ENCODE measurements around the gene SLX9. TPM values are rescaled to one million over a fixed set of nuclear protein-coding genes. Genes with fewer than 3 reads are reported as not detected.

SLX9 gene
- polyA plus RNA-seq, 5 donors = 12.1 to 23.5 (median 13.6) TPM

DNA sequence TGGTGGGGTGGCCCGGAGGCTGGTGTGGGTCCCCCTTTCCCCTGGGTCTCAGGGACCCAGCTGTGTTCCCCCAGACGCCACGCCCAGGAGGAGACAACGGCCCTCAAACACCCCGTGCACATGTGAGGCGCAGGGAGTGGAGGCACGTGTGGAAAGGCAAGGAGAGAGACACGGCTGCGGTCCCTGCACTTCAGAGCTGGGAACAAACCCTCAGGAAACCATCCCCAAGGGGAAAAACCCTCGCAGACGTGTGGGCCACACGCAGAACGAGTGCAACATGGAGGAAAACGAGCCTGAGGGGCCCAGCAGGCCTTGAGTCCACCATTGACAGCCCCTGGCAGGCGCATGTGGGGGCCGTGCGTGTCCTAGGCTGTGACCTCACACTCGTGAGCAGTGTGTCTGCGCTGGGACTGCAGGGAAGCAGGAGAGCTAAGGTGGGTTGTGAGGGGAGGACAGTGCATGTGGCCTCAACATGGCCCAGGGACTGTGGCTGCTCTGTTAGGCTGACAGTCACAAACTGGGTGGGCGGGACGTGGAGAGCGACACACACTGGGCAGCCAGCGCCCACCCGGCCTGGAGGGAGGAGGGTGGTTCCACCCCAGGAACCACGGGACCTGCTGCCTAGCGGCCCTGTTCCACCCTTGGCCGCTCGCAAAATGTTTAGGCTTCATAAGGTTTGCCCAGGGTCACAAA is 39.1 kb upstream of the SLX9 start:
- no peak for DNase-seq

GRCh38 chr21:44901391-44902074 is 38.3 kb upstream of the SLX9 start:
- no peak for DNase-seq

GRCh38 chr21:44902268-44903049 is 37.4 kb upstream of the SLX9 start:
- no peak for DNase-seq

DNA sequence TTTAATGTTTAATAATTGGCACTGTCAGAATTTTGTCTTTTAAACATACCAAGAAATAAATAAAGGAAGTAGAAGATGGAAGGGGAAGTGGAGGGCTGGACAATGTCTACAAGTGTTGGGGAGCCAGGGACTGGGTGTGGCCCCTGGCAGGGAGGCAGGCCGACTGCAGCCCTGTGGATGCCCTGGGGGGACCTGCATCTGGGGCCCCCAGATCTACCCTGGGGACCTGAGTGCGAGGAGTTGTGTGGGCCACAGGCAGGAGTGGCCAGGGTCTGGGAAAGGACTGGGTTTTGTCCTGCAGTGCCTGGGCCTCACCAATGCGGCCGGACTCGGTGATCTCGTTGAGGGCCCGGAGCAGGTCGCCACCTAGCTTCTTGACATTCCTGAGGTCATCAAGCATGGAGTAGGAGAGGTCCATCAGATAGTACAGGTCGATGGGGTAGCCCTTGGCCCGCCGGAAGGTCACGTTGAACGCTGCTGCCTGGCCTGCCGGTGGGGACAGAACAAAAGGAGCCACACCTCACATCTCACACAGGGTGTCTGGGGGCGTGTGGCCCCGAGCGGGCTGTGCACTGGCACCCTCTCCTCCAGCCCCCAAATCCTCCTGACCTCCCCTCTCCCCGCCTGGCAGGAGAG is 36.7 kb upstream of the SLX9 start:
- no peak for DNase-seq

GRCh38 chr21:44903689-44904088 is 36.1 kb upstream of the SLX9 start:
- no peak for DNase-seq

DNA sequence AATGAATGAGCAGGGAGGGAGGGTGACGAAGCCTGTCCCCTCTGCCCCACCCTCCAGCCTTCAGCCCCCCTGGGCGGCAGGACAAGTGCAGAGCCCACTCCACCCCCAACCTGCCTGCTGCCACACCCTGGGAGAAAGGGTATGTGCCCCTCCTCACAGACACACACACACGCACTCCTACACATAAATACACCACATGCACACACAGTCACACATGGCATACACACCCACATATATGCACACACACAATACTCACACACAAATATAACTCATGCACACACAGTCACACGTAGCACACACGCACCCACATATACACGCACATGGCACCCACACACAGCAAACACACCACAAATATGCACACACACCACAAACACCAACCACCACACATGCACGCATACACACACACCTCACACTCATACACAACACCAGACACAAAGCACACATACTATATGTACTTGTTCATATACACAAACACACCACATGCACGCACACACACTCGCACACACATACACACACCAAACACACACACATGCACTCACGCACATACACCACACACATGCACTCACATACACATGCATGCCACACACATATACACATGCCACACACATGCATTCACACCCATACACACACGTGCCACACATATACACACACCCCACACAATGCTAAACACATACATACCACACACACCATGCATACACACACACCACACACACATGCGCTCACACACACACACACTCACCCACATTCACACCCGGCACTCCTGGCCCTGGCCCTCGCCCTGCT is 35.5 kb upstream of the SLX9 start:
- no peak for DNase-seq

DNA sequence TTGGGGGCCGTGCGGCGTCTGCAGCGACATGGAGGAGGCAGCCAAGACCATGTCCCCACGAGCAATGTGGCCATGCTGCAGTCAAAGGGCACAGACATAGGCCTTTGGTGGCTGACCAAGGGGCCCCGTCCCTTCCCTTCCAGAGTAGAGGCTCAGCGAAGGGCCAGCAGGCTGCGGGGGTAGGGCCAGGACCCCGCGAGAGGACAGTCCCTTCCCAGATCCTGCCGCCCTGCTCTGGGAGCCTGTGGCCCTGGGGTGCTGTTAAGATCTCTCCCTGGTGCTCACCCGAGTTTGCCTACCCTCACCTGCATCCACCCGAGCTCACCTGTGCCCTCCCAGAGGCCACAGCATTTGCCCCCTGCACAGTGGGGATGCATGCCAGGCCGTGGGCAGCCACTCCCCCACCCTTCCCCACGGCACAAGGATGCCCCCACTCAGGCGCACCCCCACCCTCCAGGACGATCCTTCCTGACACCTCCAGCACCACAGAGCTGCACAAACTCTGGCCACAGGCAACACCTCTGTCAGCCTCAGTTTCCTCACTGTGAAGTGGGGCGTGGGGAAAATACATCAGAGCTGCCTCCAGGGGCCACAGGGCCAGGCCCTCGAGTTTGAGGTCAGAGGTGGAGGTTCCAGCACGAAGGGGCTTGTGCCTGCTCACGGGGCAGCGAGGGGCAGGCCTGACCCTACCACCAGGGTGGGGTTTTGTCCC is 34.7 kb upstream of the SLX9 start:
- DNase-seq = no peak

DNA sequence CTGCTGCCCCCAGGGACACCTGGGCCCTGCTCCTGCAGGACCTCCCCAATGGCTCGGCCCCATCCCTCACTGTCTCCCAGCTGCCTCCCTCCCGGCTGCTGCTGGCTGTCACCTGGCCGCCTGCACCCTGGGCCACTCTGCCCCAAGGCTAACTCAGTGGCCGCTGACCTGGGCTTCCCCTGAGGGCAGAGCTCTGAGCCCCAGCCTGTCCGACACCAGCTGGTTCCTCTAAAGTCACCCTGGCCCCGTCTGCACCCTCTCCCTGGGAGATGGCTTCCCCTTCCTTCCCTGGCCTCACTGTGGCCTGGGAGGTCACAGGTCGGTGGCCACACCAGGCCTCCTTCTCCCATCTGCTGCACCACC is 34.1 kb upstream of the SLX9 start:
- no peak for DNase-seq

- DNase-seq = no peak
Observed at GRCh38 chr21:44907225-44907965, 32.4 kb upstream of the SLX9 start.

GRCh38 chr21:44907966-44908895 is 31.6 kb upstream of the SLX9 start:
- no peak for DNase-seq

DNA sequence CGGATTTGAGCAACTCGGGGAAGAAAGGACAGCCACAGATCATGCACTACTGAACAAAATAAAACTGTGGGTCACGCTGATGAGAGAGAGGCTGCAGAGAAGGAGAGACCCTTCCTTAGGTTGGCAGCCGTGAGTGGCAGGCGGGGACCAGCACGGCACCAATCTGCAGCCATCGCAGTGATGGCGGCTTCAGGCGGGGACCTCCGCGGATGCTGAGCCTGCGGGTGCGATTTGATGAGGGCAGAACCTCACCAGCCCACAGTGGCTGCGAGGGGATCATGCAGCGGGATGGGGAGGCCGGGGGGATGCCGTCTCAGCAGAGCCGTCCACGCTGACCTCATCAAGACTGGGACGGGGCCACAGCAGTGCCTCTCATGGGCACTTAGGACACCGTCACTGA is 30.9 kb upstream of the SLX9 start:
- DNase-seq = no peak

GRCh38 chr21:44909719-44910118 is 30.1 kb upstream of the SLX9 start:
- DNase-seq = no peak

GRCh38 chr21:44910229-44911067 is 29.4 kb upstream of the SLX9 start:
- DNase-seq = no peak

- DNase-seq = no peak
Observed at GRCh38 chr21:44911068-44911383, 28.8 kb upstream of the SLX9 start.

- DNase-seq = no peak
Observed at GRCh38 chr21:44911384-44912157, 28.3 kb upstream of the SLX9 start.

GRCh38 chr21:44912158-44912473 is 27.7 kb upstream of the SLX9 start:
- no peak for DNase-seq

Data from right lung (tissue), 5 donors.